HepG2 (cell line): ENCODE results near the gene COBL. TPM values are rescaled to one million over a fixed set of nuclear protein-coding genes. Genes with fewer than 3 reads are reported as not detected.

ENCODE experiments used
- DR1 ChIP-seq: sonication (generic); formaldehyde crosslinking; IDR thresholded peaks from 2 replicates; pipeline ENCODE4 v1.8.0; 2021; ENCODE audit warnings: mild to moderate bottlenecking, missing genetic modification reagents, inconsistent platforms
- GLMP ChIP-seq: sonication (generic); formaldehyde crosslinking; IDR thresholded peaks from 2 replicates; pipeline ENCODE4 v1.9.0; 2021; ENCODE audit warnings: missing genetic modification reagents, mild to moderate bottlenecking, borderline replicate concordance
- JDP2 ChIP-seq: sonication (generic); formaldehyde crosslinking; IDR thresholded peaks from 2 replicates; pipeline ENCODE4 v1.8.1; 2022; ENCODE audit warnings: missing genetic modification reagents, borderline replicate concordance
- MBNL3 ChIP-seq: fragments of 250-450 bp; sonication (Bioruptor Pico); conservative IDR thresholded peaks from 2 replicates; pipeline ENCODE4 v1.8.0; 2022; ENCODE audit warnings: mild to moderate bottlenecking, inconsistent platforms
- MXI1 ChIP-seq: IDR thresholded peaks from 3 replicates; pipeline ENCODE4 v1.6.1; 2012; ENCODE audit warnings: low read depth, low read length, inconsistent platforms, borderline replicate concordance
- PCBP2 ChIP-seq: fragments of 200-400 bp; formaldehyde crosslinking; optimal IDR thresholded peaks from 2 replicates; pipeline ENCODE3; 2018; ENCODE audit warnings: low read length, low read depth; ENCODE audit not compliant: poor library complexity, severe bottlenecking
- PHF20 ChIP-seq: sonication (generic); formaldehyde crosslinking; IDR thresholded peaks from 2 replicates; pipeline ENCODE4 v1.5.0; 2020; ENCODE audit warnings: mild to moderate bottlenecking, missing genetic modification reagents
- PITX1 ChIP-seq: sonication (generic); formaldehyde crosslinking; IDR thresholded peaks from 2 replicates; pipeline ENCODE4 v1.5.1; 2020; ENCODE audit warnings: mild to moderate bottlenecking, missing genetic modification reagents
- PRPF4 ChIP-seq: fragments of 200-400 bp; formaldehyde crosslinking; IDR thresholded peaks from 2 replicates; pipeline ENCODE4 v1.6.1; 2016; ENCODE audit warnings: low read length, low read depth; ENCODE audit not compliant: poor library complexity, severe bottlenecking
- RFX3 ChIP-seq: IDR thresholded peaks from 2 replicates; pipeline ENCODE4 v1.6.1; 2016; ENCODE audit warnings: missing biosample characterization, missing genetic modification reagents
- SOX6 ChIP-seq, 2 experiments: fragments of 450-650 bp in 1 of 2; sonication (generic) in 1 of 2; formaldehyde crosslinking in 1 of 2; IDR thresholded peaks; 2 replicates each; pipeline versions ENCODE4 v1.4.0 to v1.6.1; 2017 to 2020; ENCODE audit warnings: antibody characterized with exemption in 1 of 2, mild to moderate bottlenecking in 1 of 2, missing genetic modification reagents in 1 of 2
- ZFY ChIP-seq: sonication (generic); formaldehyde crosslinking; IDR thresholded peaks from 2 replicates; pipeline ENCODE4 v1.4.0; 2020; ENCODE audit warnings: missing genetic modification reagents
- ZFYVE20 ChIP-seq: sonication (generic); formaldehyde crosslinking; IDR thresholded peaks from 2 replicates; pipeline ENCODE4 v1.8.0; 2023; ENCODE audit warnings: low read depth, mild to moderate bottlenecking, moderate library complexity, missing genetic modification reagents, borderline replicate concordance
- ZNF326 ChIP-seq: sonication (generic); formaldehyde crosslinking; IDR thresholded peaks from 2 replicates; pipeline ENCODE4 v1.4.0; 2020; ENCODE audit warnings: missing genetic modification reagents, borderline replicate concordance
- ZNF333 ChIP-seq: sonication (generic); formaldehyde crosslinking; IDR thresholded peaks from 2 replicates; pipeline ENCODE4 v1.4.0; 2020; ENCODE audit warnings: mild to moderate bottlenecking, missing genetic modification reagents, borderline replicate concordance
- ZNF572 ChIP-seq: sonication (generic); formaldehyde crosslinking; IDR thresholded peaks from 2 replicates; pipeline ENCODE4 v1.5.1; 2020; ENCODE audit warnings: mild to moderate bottlenecking, missing genetic modification reagents
- ZNF672 ChIP-seq: sonication (generic); formaldehyde crosslinking; IDR thresholded peaks from 2 replicates; pipeline ENCODE4 v1.8.1; 2022; ENCODE audit warnings: missing genetic modification reagents
- ZNF766 ChIP-seq: sonication (generic); formaldehyde crosslinking; IDR thresholded peaks from 2 replicates; pipeline ENCODE4 v1.5.0; 2020; ENCODE audit warnings: missing genetic modification reagents, borderline replicate concordance
- ZNF772 ChIP-seq: sonication (generic); formaldehyde crosslinking; IDR thresholded peaks from 2 replicates; pipeline ENCODE4 v1.5.0; 2020; ENCODE audit warnings: mild to moderate bottlenecking, missing genetic modification reagents
- ZNF839 ChIP-seq: sonication (generic); formaldehyde crosslinking; IDR thresholded peaks from 2 replicates; pipeline ENCODE4 v1.4.0; 2020; ENCODE audit warnings: missing genetic modification reagents, mild to moderate bottlenecking, borderline replicate concordance
- ZNF878 ChIP-seq: sonication (generic); formaldehyde crosslinking; IDR thresholded peaks from 2 replicates; pipeline ENCODE4 v1.8.1; 2023; ENCODE audit warnings: mild to moderate bottlenecking, missing genetic modification reagents, moderate library complexity
- ZSCAN30 ChIP-seq: sonication (generic); formaldehyde crosslinking; IDR thresholded peaks from 2 replicates; pipeline ENCODE4 v1.5.0; 2020; ENCODE audit warnings: mild to moderate bottlenecking, missing genetic modification reagents
- polyA plus RNA-seq, 8 experiments: library from polyadenylated mRNA; depleted of rRNA in 3 of 8; stranded (reverse) in 7 of 8; unstranded in 1 of 8; fragments of >200 nt; fragmentation: Illumina TruSeq in 4 of 8; extraction: Trizol in 4 of 8; gene quantifications; 2 replicates each; pipeline versions ENCODE4 v1.2.1 to v1.2.3, GENCODE V29; 2011 to 2016; ENCODE audit warnings: low read depth in 4 of 8, missing spikeins in 1 of 8, mixed read lengths in 1 of 8; ENCODE audit not compliant: insufficient read depth in 1 of 8
- total RNA-seq, 5 experiments: library from RNA; depleted of rRNA; stranded (reverse); fragments of >200 nt; fragmentation: Illumina TruSeq; extraction: Trizol; gene quantifications; 2 replicates each; pipeline ENCODE4 v1.2.3, GENCODE V29; 2016; ENCODE audit warnings: low read depth in 1 of 5
- TF ChIP-seq, protein P1 (sequence below): sonication (generic); formaldehyde crosslinking; IDR thresholded peaks from 2 replicates; pipeline ENCODE4 v1.8.1; 2023; ENCODE audit warnings: mild to moderate bottlenecking, inconsistent platforms, moderate library complexity, missing genetic modification reagents, borderline replicate concordance
- TF ChIP-seq, protein P2 (sequence below): IDR thresholded peaks from 2 replicates; pipeline ENCODE4 v1.6.1; 2012; ENCODE audit warnings: low read length, improper control_type of control experiment

Gene COBL
- total and polyA plus RNA-seq, 2 of the 13 experiments (the other 11 are each of a cell fraction or from before 2014, with no cell fraction given): 3.8 to 4.9 TPM

DNA sequence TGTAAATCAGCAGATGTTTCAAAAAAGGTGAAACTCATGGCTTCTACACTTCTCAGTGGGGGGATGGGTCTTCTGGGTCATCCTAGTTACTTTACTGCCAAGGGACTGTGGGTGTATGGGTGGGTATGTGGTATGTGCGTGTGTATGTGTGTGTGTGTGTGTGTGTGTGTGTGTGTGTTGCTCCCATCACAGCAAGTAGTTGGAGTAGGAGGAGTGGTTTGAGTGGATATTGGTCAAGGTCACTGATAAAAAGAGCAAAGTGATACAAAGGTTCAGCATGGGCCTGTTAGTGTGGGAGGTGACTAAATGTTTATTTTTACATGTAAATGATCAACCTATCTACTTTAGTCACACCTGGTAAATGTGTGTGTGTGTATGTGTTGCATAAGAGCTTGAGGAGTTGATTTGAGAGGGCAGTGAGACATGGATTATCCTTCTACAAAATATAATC is 11.8 kb upstream of the COBL start (continued):
- TF ChIP-seq GLMP (CRISPR knock-in tag) (no peak), ZNF672 (no peak), ZSCAN30 (CRISPR knock-in tag) (no peak), ZFYVE20 (no peak), SOX6 (IDR thresholded peaks at IDR 0.05) (no peak), SOX6 (CRISPR knock-in tag; IDR thresholded peaks at IDR 0.05) (peak; percentile 91), ZFY (CRISPR knock-in tag) (no peak), PRPF4 (no peak), ZNF326 (no peak), PHF20 (CRISPR knock-in tag) (no peak), PITX1 (peak; percentile 68), PCBP2 (no peak), ZNF766 (CRISPR knock-in tag) (no peak), DR1 (CRISPR knock-in tag) (no peak), ZNF772 (CRISPR knock-in tag) (no peak; the same call in 1 of the 2 replicates), ZNF839 (CRISPR knock-in tag) (no peak), ZNF572 (CRISPR knock-in tag) (no peak), JDP2 (CRISPR knock-in tag) (no peak), ZNF333 (CRISPR knock-in tag) (no peak), MXI1 (peak; percentile 19; the same call in 1 of the 3 replicates), MBNL3 (CRISPR knock-in tag) (no peak), RFX3 (CRISPR knock-in tag) (no peak), ZNF878 (no peak)
- TF ChIP-seq, protein P1, sequence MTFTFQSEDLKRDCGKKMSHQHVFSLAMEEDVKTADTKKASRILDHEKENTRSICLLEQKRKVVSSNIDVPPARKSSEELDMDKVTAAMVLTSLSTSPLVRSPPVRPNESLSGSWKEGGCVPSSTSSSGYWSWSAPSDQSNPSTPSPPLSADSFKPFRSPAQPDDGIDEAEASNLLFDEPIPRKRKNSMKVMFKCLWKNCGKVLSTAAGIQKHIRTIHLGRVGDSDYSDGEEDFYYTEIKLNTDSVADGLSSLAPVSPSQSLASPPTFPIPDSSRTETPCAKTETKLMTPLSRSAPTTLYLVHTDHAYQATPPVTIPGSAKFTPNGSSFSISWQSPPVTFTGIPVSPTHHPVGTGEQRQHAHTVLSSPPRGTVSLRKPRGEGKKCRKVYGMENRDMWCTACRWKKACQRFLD (CRISPR knock-in tag): no peak
- TF ChIP-seq, protein P2, sequence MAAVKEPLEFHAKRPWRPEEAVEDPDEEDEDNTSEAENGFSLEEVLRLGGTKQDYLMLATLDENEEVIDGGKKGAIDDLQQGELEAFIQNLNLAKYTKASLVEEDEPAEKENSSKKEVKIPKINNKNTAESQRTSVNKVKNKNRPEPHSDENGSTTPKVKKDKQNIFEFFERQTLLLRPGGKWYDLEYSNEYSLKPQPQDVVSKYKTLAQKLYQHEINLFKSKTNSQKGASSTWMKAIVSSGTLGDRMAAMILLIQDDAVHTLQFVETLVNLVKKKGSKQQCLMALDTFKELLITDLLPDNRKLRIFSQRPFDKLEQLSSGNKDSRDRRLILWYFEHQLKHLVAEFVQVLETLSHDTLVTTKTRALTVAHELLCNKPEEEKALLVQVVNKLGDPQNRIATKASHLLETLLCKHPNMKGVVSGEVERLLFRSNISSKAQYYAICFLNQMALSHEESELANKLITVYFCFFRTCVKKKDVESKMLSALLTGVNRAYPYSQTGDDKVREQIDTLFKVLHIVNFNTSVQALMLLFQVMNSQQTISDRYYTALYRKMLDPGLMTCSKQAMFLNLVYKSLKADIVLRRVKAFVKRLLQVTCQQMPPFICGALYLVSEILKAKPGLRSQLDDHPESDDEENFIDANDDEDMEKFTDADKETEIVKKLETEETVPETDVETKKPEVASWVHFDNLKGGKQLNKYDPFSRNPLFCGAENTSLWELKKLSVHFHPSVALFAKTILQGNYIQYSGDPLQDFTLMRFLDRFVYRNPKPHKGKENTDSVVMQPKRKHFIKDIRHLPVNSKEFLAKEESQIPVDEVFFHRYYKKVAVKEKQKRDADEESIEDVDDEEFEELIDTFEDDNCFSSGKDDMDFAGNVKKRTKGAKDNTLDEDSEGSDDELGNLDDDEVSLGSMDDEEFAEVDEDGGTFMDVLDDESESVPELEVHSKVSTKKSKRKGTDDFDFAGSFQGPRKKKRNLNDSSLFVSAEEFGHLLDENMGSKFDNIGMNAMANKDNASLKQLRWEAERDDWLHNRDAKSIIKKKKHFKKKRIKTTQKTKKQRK: no peak
